ENCODE results near the gene SLC11A2. TPM values are rescaled to one million over a fixed set of nuclear protein-coding genes. Genes with fewer than 3 reads are reported as not detected.

Gene SLC11A2
- total and polyA plus RNA-seq, 12 donors: 10.7 to 31.3 (median 21.5) TPM

DNA sequence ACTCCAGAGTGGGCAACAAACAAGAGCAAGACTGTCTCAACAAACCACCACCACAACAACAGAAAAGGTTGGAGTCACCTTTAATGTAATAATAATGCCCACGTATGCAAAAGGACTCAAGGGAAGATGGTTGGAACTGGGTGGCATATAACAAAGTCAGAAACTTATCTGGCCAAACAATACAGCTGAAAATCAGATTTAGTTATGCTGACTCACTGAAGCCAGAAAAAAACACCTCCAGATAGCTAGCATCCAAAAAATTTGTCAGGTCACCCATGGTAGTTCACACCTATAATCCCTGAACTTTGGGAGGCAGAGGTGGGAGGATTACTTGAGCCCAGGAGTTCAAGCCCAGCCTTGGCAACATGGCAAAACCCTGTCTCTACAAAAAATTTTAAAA lies 24.4 kb downstream of the SLC11A2 start:
- H3K27me3 ChIP-seq: no peaks in the 10 kb centered on the region
- intact Hi-C loops (cut with DNase I): no loop called here
- WGBS, 2 donors: 86 to 95% methylated on average over 1 of the region's 1 CpG

DNA sequence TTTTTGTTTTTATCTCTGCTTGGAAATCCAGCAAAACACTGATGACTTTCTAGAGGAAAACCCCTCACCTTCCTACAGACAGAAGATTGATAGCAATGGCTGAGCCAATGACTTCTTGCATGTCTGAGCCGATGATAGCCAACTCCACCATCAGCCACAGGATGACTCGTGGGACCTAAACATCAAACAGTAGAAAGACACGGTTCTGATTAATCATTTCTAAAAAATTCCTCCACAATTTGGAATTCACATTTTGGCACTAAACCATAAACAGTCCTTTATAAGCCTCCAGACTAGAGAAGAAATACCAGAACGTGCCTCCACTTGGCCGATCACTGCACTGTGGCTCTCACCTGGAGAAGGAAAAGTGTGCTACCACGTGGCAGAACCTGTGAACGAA lies 25.9 kb downstream of the SLC11A2 start:
- Histone ChIP-seq H3K4me3 (no peak overlapping the region), H3K9me3 (no peaks in the 10 kb centered on the region), H3K36me3 (peaks cover 0 to 99% (median 44%) of the 10 kb centered on the region in 9 donors), H3K27me3 (no peaks in the 10 kb centered on the region), H3K4me1 (peaks cover 0 to 3% (median 0%) of the 10 kb centered on the region in 9 donors), H3K27ac (no peak overlapping the region)
- TF ChIP-seq, protein P1, sequence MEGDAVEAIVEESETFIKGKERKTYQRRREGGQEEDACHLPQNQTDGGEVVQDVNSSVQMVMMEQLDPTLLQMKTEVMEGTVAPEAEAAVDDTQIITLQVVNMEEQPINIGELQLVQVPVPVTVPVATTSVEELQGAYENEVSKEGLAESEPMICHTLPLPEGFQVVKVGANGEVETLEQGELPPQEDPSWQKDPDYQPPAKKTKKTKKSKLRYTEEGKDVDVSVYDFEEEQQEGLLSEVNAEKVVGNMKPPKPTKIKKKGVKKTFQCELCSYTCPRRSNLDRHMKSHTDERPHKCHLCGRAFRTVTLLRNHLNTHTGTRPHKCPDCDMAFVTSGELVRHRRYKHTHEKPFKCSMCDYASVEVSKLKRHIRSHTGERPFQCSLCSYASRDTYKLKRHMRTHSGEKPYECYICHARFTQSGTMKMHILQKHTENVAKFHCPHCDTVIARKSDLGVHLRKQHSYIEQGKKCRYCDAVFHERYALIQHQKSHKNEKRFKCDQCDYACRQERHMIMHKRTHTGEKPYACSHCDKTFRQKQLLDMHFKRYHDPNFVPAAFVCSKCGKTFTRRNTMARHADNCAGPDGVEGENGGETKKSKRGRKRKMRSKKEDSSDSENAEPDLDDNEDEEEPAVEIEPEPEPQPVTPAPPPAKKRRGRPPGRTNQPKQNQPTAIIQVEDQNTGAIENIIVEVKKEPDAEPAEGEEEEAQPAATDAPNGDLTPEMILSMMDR (IDR thresholded peaks at IDR 0.05): no peak
- intact Hi-C loops (cut with DNase I): no loop called here
- 86 to 92% methylated on average over 7 of the region's 7 CpGs for WGBS, 2 donors
- DNase-seq: no peak
- ATAC-seq: no peak

More for the DNA sequence above, 24.4 kb downstream of the SLC11A2 start:
- ATAC-seq (no peak), DNase-seq (no peak)
- Histone ChIP-seq H3K36me3 (peaks cover 0 to 99% (median 36%) of the 10 kb centered on the region in 9 donors), H3K4me3 (no peak overlapping the region), H3K4me1 (peaks cover 0 to 3% (median 0%) of the 10 kb centered on the region in 9 donors), H3K27ac (no peak overlapping the region), H3K9me3 (no peaks in the 10 kb centered on the region)
- TF ChIP-seq, protein P1 (IDR thresholded peaks at IDR 0.05): no peak

DNA sequence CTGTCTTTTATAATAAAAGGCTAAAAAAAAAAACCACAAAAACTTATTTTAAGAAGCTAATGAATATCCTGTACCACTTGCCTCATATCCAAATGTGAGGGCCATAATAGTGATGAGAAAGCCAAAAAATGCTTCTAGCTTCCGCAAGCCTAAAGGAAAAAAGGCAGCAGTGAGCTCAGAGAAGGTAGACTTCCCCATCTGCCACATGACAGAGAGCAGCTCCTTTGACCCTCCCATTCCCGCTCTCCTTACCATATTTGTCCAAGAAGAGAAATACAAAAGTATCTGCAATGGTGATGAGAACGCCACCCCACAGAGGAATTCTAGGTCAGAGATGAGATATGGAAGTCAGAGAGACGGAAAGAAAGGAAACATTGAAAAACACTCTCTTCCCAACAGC lies 27.1 kb downstream of the SLC11A2 start:
- Histone ChIP-seq H3K36me3 (peaks cover 0 to 99% (median 44%) of the 10 kb centered on the region in 9 donors), H3K27ac (peak overlapping the region in 1 of 10 donors; percentile 21), H3K27me3 (no peaks in the 10 kb centered on the region), H3K4me1 (peaks cover 0 to 3% (median 0%) of the 10 kb centered on the region in 9 donors), H3K4me3 (no peak overlapping the region), H3K9me3 (no peaks in the 10 kb centered on the region)
- TF ChIP-seq, protein P1 (IDR thresholded peaks at IDR 0.05): no peak
- ATAC-seq: no peak
- 91 to 92% methylated on average over 4 of the region's 4 CpGs for WGBS, 2 donors
- DNase-seq: no peak
- intact Hi-C loops (cut with DNase I): no loop called here

DNA sequence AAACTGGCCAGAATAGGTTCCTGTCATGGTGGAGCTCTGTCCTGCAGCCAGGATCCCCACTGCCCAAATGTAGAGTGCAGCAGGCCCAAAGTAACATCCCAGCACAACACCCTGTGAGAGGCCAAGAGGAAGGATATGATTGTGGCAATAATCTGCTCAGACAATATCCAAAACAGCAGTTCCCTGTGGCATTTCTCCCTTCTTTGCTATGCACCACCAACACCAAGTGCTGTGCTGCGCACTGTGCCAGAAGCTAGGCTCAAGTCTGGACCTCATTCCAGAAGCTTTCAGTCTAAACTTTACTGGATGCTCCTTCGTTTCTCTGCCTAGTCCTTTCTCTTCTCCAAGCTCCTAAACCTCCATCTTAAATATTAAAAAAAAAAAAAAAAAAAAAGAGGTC lies 33.4 kb downstream of the SLC11A2 start:
- ATAC-seq (peak in 3 of 8 donors; percentile 31 to 38 (median 33)), DNase-seq (peak; percentile 17 to 37)
- Histone ChIP-seq H3K27me3 (no peaks in the 10 kb centered on the region), H3K4me3 (no peak overlapping the region), H3K4me1 (peaks cover 0 to 11% (median 0%) of the 10 kb centered on the region in 9 donors), H3K27ac (no peak overlapping the region), H3K9me3 (no peaks in the 10 kb centered on the region), H3K36me3 (peaks cover 0 to 100% (median 61%) of the 10 kb centered on the region in 9 donors)
- 22 to 70% methylated on average over 2 of the region's 2 CpGs for WGBS, 2 donors
- intact Hi-C loops (cut with DNase I): no loop called here
- TF ChIP-seq, protein P1 (IDR thresholded peaks at IDR 0.05): no peak
